ENCODE results near the gene MYMK. TPM values are rescaled to one million over a fixed set of nuclear protein-coding genes. Genes with fewer than 3 reads are reported as not detected.

The MYMK gene
- polyA plus RNA-seq, 3 donors: not detected

DNA sequence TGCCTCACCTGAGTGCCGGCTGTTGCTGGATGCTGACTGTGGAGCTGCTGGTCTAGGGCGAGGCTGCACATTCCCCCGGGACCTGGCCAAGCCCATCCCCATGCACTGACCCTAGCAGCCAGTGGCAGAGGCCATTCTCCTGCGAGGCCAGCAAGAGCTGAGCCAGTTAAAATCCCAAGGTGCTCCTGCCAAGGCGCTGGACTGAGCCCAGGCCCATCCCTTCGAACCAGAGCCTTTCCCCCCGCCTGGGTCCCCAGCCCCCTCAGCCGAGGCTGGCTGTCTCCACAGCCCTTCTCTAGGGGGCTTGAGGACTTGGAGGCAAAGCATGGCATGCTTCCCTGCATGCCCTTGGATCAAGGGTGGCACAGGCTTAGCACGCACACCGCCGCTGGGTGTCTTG is 11.3 kb upstream of the MYMK start:
- Mint-ChIP-seq H3K27ac (no peak overlapping the region), H3K9me3 (peaks cover 0 to 2% (median 0%) of the 10 kb centered on the region in 7 donors), H3K4me1 (peaks cover 23% of the 10 kb centered on the region), H3K27me3 (ENCODE audit: low read depth in 3 of 3) (peaks cover 47 to 82% (median 56%) of the 10 kb centered on the region in 3 donors), H3K36me3 (no peaks in the 10 kb centered on the region), H3K4me3 (no peak overlapping the region)
- Histone ChIP-seq H3K27me3 (ENCODE audit: control insufficient read depth in 2 of 2, insufficient read depth in 2 of 2, low read length in 2 of 2) (peaks cover 0 to 51% of the 10 kb centered on the region in 2 donors), H3K9me3 (replicated peaks in 1 of 2; ENCODE audit: control insufficient read depth in 1 of 2, insufficient read depth in 1 of 2, low read length in 2 of 2) (no peaks in the 10 kb centered on the region), H2AFZ (ENCODE audit: insufficient read depth, low read depth, low read length, poor library complexity, severe bottlenecking) (no peak overlapping the region), H3K4me3 (replicated peaks in 1 of 3; ENCODE audit: low read depth in 2 of 3, low read length in 3 of 3) (no peak overlapping the region), H3K79me2 (ENCODE audit: insufficient read depth, low read length) (no peaks in the 10 kb centered on the region), H4K20me1 (ENCODE audit: insufficient read depth, low read length) (no peaks in the 10 kb centered on the region), H3K9ac (ENCODE audit: insufficient read depth, low read length, poor library complexity, severe bottlenecking) (no peak overlapping the region), H3K4me1 (ENCODE audit: control insufficient read depth in 1 of 2, insufficient read depth in 2 of 2, low read length in 2 of 2) (peaks cover 16 to 22% of the 10 kb centered on the region in 2 donors), H3K27ac (ENCODE audit: low read depth in 1 of 2, low read length in 2 of 2) (no peak overlapping the region), H3K4me2 (replicated peaks; ENCODE audit: extremely low read depth, low read length, poor library complexity, severe bottlenecking) (no peak overlapping the region), H3K36me3 (replicated peaks in 1 of 2; ENCODE audit: control insufficient read depth in 1 of 2, insufficient read depth in 2 of 2, low read length in 2 of 2) (no peaks in the 10 kb centered on the region)
- 95% methylated on average over 11 of the region's 11 CpGs for WGBS (ENCODE audit: insufficient coverage)
- DNase-seq: no peak
- TF ChIP-seq, protein P1, sequence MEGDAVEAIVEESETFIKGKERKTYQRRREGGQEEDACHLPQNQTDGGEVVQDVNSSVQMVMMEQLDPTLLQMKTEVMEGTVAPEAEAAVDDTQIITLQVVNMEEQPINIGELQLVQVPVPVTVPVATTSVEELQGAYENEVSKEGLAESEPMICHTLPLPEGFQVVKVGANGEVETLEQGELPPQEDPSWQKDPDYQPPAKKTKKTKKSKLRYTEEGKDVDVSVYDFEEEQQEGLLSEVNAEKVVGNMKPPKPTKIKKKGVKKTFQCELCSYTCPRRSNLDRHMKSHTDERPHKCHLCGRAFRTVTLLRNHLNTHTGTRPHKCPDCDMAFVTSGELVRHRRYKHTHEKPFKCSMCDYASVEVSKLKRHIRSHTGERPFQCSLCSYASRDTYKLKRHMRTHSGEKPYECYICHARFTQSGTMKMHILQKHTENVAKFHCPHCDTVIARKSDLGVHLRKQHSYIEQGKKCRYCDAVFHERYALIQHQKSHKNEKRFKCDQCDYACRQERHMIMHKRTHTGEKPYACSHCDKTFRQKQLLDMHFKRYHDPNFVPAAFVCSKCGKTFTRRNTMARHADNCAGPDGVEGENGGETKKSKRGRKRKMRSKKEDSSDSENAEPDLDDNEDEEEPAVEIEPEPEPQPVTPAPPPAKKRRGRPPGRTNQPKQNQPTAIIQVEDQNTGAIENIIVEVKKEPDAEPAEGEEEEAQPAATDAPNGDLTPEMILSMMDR (IDR thresholded peaks at IDR 0.05): no peak
- intact Hi-C loops (cut with micrococcal nuclease): no loop called here

DNA sequence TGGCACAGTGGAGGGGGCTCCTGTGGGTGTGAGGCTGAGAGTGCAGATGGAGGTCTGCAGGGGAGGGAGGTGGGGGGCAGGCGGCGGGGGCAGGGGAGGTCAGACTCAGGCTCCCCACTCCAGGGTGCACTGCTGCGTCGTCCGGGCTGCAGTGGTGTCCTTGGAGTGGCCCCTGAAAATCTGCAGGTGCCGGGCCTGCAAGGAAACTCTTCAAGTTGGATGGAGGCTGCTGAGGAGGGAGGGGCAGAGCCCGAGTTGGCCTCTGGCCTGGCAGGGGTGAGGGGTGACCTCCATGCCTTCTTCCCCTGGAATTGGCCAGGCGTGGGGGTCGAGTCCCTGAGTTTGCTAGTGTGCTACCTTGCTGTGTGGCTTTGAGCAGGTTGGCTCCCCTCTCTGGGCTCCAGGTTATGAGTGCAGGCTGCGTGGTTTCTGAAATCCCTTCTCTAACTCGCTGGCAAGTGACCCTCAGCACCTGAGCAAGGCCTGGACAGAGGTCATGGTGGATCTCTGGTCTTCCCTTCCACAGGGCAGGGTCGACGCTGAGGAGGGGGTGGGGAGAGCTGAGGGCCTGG is 10.6 kb upstream of the MYMK start:
- peaks cover 47 to 77% (median 51%) of the 10 kb centered on the region in 3 donors for H3K27me3 Mint-ChIP-seq (ENCODE audit: low read depth in 3 of 3)
- DNase-seq: no peak
- H3K9ac ChIP-seq (ENCODE audit: insufficient read depth, low read length, poor library complexity, severe bottlenecking): no peak overlapping the region
- peaks cover 0 to 2% (median 0%) of the 10 kb centered on the region in 7 donors for H3K9me3 Mint-ChIP-seq
- H3K36me3 ChIP-seq (replicated peaks in 1 of 2; ENCODE audit: control insufficient read depth in 1 of 2, insufficient read depth in 2 of 2, low read length in 2 of 2): no peaks in the 10 kb centered on the region
- H3K4me1 Mint-ChIP-seq: peaks cover 19% of the 10 kb centered on the region
- no peak overlapping the region for H3K27ac ChIP-seq (ENCODE audit: low read depth in 1 of 2, low read length in 2 of 2)
- no peak overlapping the region for H2AFZ ChIP-seq (ENCODE audit: insufficient read depth, low read depth, low read length, poor library complexity, severe bottlenecking)
- intact Hi-C loops (cut with micrococcal nuclease): no loop called here
- peaks cover 11 to 15% of the 10 kb centered on the region in 2 donors for H3K4me1 ChIP-seq (ENCODE audit: control insufficient read depth in 1 of 2, insufficient read depth in 2 of 2, low read length in 2 of 2)
- H3K9me3 ChIP-seq (replicated peaks in 1 of 2; ENCODE audit: control insufficient read depth in 1 of 2, insufficient read depth in 1 of 2, low read length in 2 of 2): no peaks in the 10 kb centered on the region
- no peak overlapping the region for H3K27ac Mint-ChIP-seq
- no peak overlapping the region for H3K4me3 ChIP-seq (replicated peaks in 1 of 3; ENCODE audit: low read depth in 2 of 3, low read length in 3 of 3)
- H3K79me2 ChIP-seq (ENCODE audit: insufficient read depth, low read length): no peaks in the 10 kb centered on the region
- no peak overlapping the region for H3K4me2 ChIP-seq (replicated peaks; ENCODE audit: extremely low read depth, low read length, poor library complexity, severe bottlenecking)
- WGBS (ENCODE audit: insufficient coverage): 88% methylated on average over 5 of the region's 13 CpGs
- H3K27me3 ChIP-seq (ENCODE audit: control insufficient read depth in 2 of 2, insufficient read depth in 2 of 2, low read length in 2 of 2): peaks cover 0 to 51% of the 10 kb centered on the region in 2 donors
- no peaks in the 10 kb centered on the region for H4K20me1 ChIP-seq (ENCODE audit: insufficient read depth, low read length)
- H3K4me3 Mint-ChIP-seq: peak overlapping the region in 1 of 2 donors; percentile 56
- H3K36me3 Mint-ChIP-seq: no peaks in the 10 kb centered on the region
- TF ChIP-seq, protein P1 (IDR thresholded peaks at IDR 0.05): no peak

Measured in CD14-positive monocyte (primary cell).